NCI-H82 (cell line): Measurements from ENCODE around the gene CD163L1.

Experiments used
- DNase-seq: peaks from one replicate; lab custom pipeline; 2025; lab: John Stamatoyannopoulos, UW

The CD163L1 gene

DNA sequence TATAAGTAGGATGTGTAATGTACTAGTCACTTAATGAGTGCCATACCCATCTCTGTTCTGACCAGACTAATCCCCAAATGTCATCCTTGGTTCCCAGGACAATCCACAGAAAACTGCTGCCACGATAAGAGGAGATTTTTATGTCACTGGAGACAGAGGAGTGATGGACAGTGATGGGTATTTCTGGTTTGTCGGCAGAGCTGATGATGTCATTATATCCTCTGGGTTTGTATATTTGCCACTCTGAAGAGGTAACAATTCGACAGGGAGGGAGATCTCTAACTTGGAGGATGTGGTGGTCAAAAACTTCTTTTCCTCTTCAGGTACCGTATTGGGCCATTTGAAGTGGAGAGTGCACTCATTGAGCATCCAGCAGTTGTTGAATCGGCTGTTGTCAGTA lies 119.8 kb downstream of the CD163L1 start:
- no peak for DNase-seq

DNA sequence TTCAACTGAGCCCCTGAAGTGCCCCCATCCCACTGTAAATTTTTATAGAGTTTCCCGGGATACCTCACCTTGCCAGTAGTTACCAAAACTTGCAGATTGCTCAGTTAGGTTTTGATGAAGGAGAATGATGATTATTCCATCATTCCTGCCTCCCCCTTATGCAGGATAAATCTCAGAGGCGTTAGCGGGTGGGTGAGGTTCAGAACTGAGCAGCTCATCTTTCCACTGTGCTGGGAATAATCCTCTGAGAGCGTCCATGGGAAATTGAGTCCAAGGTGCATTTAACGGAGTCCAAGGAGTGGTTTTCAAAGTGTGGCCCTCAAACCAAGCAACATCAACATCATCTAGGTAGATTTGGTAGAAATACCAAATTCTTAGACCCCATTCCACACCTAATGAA lies 121.4 kb downstream of the CD163L1 start:
- no peak for DNase-seq

GRCh38 chr12:7321624-7322023 lies 122.3 kb downstream of the CD163L1 start:
- no peak for DNase-seq

GRCh38 chr12:7319930-7320329 lies 124.0 kb downstream of the CD163L1 start:
- DNase-seq, result no peak

DNA sequence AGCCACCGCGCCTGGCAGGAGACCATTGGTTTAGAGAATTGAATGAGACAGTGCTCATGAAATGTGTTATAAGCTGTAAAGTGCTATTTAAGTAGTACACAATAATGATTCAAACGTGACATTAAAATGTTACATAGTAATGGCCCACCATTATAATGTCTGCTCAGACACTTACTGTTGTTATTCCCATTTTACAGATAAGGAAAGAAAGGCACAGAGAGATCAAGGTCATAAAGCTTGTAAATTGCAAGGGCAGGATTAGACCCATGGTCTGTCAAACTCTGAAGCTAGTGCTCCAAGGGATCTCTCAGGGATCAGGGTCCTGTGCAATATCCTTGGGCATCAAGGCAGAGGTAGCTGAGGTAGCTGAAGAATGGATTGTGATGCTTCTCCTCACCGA lies 133.9 kb downstream of the CD163L1 start:
- DNase-seq, result no peak
